ENCODE data around the gene TAS2R8. TPM values are rescaled to one million over a fixed set of nuclear protein-coding genes. Genes with fewer than 3 reads are reported as not detected.

The TAS2R8 gene

GRCh38 chr12:10759657-10760056 lies 47.4 kb downstream of the TAS2R8 start:
- Histone ChIP-seq H3K23ac (ENCODE audit: low read length in 2 of 2) (no peak overlapping the region), H3K4ac (ENCODE audit: low read depth in 1 of 2, low read length in 2 of 2) (no peak overlapping the region), H3K4me1 (ENCODE audit: control insufficient read depth, insufficient read depth, low read depth, low read length) (no peaks in the 10 kb centered on the region), H2AK5ac (ENCODE audit: low read length, severe bottlenecking) (no peak overlapping the region), H3K14ac (ENCODE audit: low read length in 2 of 2) (no peak overlapping the region), H2AFZ (ENCODE audit: low read depth, low read length) (no peak overlapping the region), H3K27ac (ENCODE audit: low read length, poor library complexity, severe bottlenecking) (no peak overlapping the region), H3K36me3 (ENCODE audit: control insufficient read depth in 1 of 2, insufficient read depth in 2 of 2, low read depth in 1 of 2, low read length in 2 of 2) (no peaks in the 10 kb centered on the region), H3K4me3 (ENCODE audit: insufficient read depth in 1 of 2, low read depth in 1 of 2, low read length in 2 of 2) (no peak overlapping the region), H2BK12ac (ENCODE audit: low read length in 2 of 2) (no peak overlapping the region), H3K79me1 (replicated peaks; ENCODE audit: low read length, poor library complexity, severe bottlenecking) (no peaks in the 10 kb centered on the region), H3K9ac (ENCODE audit: low read length) (no peak overlapping the region), H3K27me3 (ENCODE audit: control insufficient read depth in 1 of 2, insufficient read depth in 1 of 2, low read length in 2 of 2) (peaks cover 11 to 16% of the 10 kb centered on the region in 2 experiments), H4K91ac (ENCODE audit: low read length) (no peak overlapping the region), H3K18ac (ENCODE audit: low read depth in 1 of 2, low read length in 2 of 2) (no peak overlapping the region), H3K9me3 (ENCODE audit: control insufficient read depth, low read length) (peaks cover 27% of the 10 kb centered on the region), H2BK5ac (ENCODE audit: low read depth, low read length, poor library complexity, severe bottlenecking) (no peak overlapping the region), H2BK15ac (ENCODE audit: low read depth, poor library complexity, severe bottlenecking) (no peak overlapping the region), H2BK120ac (ENCODE audit: low read depth, low read length) (no peak overlapping the region), H4K8ac (ENCODE audit: low read length) (no peak overlapping the region), H3K4me2 (ENCODE audit: low read length, poor library complexity, severe bottlenecking) (no peak overlapping the region)
- WGBS, result 45% methylated on average over 1 of the region's 2 CpGs
- no peak for DNase-seq

- Histone ChIP-seq H3K23ac (ENCODE audit: low read length in 2 of 2) (no peak overlapping the region), H3K14ac (ENCODE audit: low read length in 2 of 2) (no peak overlapping the region), H3K4me1 (ENCODE audit: control insufficient read depth, insufficient read depth, low read depth, low read length) (no peaks in the 10 kb centered on the region), H3K9ac (ENCODE audit: low read length) (no peak overlapping the region), H2AK5ac (ENCODE audit: low read length, severe bottlenecking) (no peak overlapping the region), H3K9me3 (ENCODE audit: control insufficient read depth, low read length) (peaks cover 27% of the 10 kb centered on the region), H4K8ac (ENCODE audit: low read length) (no peak overlapping the region), H2BK120ac (ENCODE audit: low read depth, low read length) (no peak overlapping the region), H2BK15ac (ENCODE audit: low read depth, poor library complexity, severe bottlenecking) (no peak overlapping the region), H3K18ac (ENCODE audit: low read depth in 1 of 2, low read length in 2 of 2) (no peak overlapping the region), H2AFZ (ENCODE audit: low read depth, low read length) (no peak overlapping the region), H3K79me1 (replicated peaks; ENCODE audit: low read length, poor library complexity, severe bottlenecking) (no peaks in the 10 kb centered on the region), H3K27ac (ENCODE audit: low read length, poor library complexity, severe bottlenecking) (no peak overlapping the region), H4K91ac (ENCODE audit: low read length) (no peak overlapping the region), H2BK5ac (ENCODE audit: low read depth, low read length, poor library complexity, severe bottlenecking) (no peak overlapping the region), H3K4me2 (ENCODE audit: low read length, poor library complexity, severe bottlenecking) (no peak overlapping the region), H3K4ac (ENCODE audit: low read depth in 1 of 2, low read length in 2 of 2) (no peak overlapping the region), H3K27me3 (ENCODE audit: control insufficient read depth in 1 of 2, insufficient read depth in 1 of 2, low read length in 2 of 2) (peaks cover 3 to 7% of the 10 kb centered on the region in 2 experiments), H3K36me3 (ENCODE audit: control insufficient read depth in 1 of 2, insufficient read depth in 2 of 2, low read depth in 1 of 2, low read length in 2 of 2) (no peaks in the 10 kb centered on the region), H2BK12ac (ENCODE audit: low read length in 2 of 2) (no peak overlapping the region), H3K4me3 (ENCODE audit: insufficient read depth in 1 of 2, low read depth in 1 of 2, low read length in 2 of 2) (peak overlapping the region in 1 of 2 experiments; percentile 24)
- WGBS, result 73% methylated on average over 3 of the region's 4 CpGs
- no peak for DNase-seq
Observed at GRCh38 chr12:10756194-10756593, 50.9 kb downstream of the TAS2R8 start.

Small RNA genes lying within 50 kb of the gene (small RNA-seq; reads per million reads assigned to genes)
- gene PRR4 (ENCODE audit: low read depth), result not detected

All from mesenchymal stem cell (in vitro differentiated cells and primary cell).